Cardiac muscle cell (in vitro differentiated cells and primary cell): ENCODE results near the gene MGAT5. TPM values are rescaled to one million over a fixed set of nuclear protein-coding genes. Genes with fewer than 3 reads are reported as not detected.

ENCODE experiments used
- DNase-seq, 2 donors: peaks; one replicate each; pipeline versions ENCODE4 v3.0.0 to v3.0.0-alpha.2; 2010 to 2017; ENCODE audit warnings: low read depth in 1 of 2, low spot score in 1 of 2
- H3K27ac ChIP-seq: fragments of 200-600 bp; sonication (generic); 2 replicates; pipeline ENCODE4 v1.5.1; 2016
- H3K27me3 ChIP-seq: fragments of 200-600 bp; sonication (generic); 2 replicates; pipeline ENCODE4 v1.6.0; 2016; ENCODE audit warnings: control low read depth
- H3K36me3 ChIP-seq: fragments of 200-600 bp; sonication (generic); 2 replicates; pipeline ENCODE4 v1.5.1; 2016; ENCODE audit warnings: control low read depth
- H3K4me1 ChIP-seq: fragments of 200-600 bp; sonication (generic); 2 replicates; pipeline ENCODE4 v1.8.1; 2017; ENCODE audit warnings: low read depth, mild to moderate bottlenecking, mixed run types
- H3K4me3 ChIP-seq: fragments of 200-600 bp; sonication (generic); 2 replicates; pipeline ENCODE4 v1.5.1; 2016; ENCODE audit warnings: mild to moderate bottlenecking
- H3K9me3 ChIP-seq: fragments of 200-600 bp; sonication (generic); 2 replicates; pipeline ENCODE4 v1.5.1; 2017; ENCODE audit warnings: low read depth, mild to moderate bottlenecking, control low read depth
- polyA plus RNA-seq: library from polyadenylated mRNA; unstranded; fragments of >200 nt; fragmentation: Nextera tagmentation; extraction: Ambion mirVana; gene quantifications from 2 replicates; pipeline ENCODE4 v1.2.1, GENCODE V29; 2016
- total RNA-seq: library from RNA; depleted of rRNA; stranded (reverse); fragments of >200 nt; gene quantifications from 2 replicates; pipeline ENCODE4 v1.2.3, GENCODE V29; 2016
- TF ChIP-seq, protein P1 (sequence below): IDR thresholded peaks from 2 replicates; pipeline ENCODE4 v1.5.1; 2012; ENCODE audit warnings: low read depth, mild to moderate bottlenecking, low read length

The MGAT5 gene
- total and polyA plus RNA-seq, 2 experiments from 2014 or later = 12.5 to 66.8 TPM

DNA sequence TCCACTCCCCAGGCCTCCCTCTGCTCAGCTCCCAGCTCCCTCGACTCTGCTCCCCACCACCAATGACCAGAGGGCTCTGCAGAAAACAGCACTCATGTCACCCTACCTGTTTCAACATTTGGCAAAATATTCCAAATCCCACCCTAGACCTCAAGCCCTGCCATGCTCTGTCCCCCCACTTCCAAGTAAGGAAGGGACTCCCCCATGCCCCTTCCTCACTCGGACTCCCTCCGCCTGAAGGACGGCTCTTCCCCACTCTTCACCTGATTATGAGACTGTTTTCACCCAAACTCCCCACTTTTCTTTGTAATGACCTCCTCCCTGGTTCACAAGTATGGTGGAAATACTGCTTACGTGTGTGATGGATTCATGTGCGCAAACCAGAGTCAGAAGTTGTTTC is 208.4 kb downstream of the MGAT5 start:
- Histone ChIP-seq H3K9me3 (no peaks in the 10 kb centered on the region), H3K27ac (no peak overlapping the region), H3K4me3 (no peak overlapping the region), H3K4me1 (peaks cover 35% of the 10 kb centered on the region), H3K36me3 (peaks cover 3% of the 10 kb centered on the region), H3K27me3 (no peaks in the 10 kb centered on the region)
- DNase-seq = no peak
- TF ChIP-seq, protein P1, sequence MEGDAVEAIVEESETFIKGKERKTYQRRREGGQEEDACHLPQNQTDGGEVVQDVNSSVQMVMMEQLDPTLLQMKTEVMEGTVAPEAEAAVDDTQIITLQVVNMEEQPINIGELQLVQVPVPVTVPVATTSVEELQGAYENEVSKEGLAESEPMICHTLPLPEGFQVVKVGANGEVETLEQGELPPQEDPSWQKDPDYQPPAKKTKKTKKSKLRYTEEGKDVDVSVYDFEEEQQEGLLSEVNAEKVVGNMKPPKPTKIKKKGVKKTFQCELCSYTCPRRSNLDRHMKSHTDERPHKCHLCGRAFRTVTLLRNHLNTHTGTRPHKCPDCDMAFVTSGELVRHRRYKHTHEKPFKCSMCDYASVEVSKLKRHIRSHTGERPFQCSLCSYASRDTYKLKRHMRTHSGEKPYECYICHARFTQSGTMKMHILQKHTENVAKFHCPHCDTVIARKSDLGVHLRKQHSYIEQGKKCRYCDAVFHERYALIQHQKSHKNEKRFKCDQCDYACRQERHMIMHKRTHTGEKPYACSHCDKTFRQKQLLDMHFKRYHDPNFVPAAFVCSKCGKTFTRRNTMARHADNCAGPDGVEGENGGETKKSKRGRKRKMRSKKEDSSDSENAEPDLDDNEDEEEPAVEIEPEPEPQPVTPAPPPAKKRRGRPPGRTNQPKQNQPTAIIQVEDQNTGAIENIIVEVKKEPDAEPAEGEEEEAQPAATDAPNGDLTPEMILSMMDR = no peak

DNA sequence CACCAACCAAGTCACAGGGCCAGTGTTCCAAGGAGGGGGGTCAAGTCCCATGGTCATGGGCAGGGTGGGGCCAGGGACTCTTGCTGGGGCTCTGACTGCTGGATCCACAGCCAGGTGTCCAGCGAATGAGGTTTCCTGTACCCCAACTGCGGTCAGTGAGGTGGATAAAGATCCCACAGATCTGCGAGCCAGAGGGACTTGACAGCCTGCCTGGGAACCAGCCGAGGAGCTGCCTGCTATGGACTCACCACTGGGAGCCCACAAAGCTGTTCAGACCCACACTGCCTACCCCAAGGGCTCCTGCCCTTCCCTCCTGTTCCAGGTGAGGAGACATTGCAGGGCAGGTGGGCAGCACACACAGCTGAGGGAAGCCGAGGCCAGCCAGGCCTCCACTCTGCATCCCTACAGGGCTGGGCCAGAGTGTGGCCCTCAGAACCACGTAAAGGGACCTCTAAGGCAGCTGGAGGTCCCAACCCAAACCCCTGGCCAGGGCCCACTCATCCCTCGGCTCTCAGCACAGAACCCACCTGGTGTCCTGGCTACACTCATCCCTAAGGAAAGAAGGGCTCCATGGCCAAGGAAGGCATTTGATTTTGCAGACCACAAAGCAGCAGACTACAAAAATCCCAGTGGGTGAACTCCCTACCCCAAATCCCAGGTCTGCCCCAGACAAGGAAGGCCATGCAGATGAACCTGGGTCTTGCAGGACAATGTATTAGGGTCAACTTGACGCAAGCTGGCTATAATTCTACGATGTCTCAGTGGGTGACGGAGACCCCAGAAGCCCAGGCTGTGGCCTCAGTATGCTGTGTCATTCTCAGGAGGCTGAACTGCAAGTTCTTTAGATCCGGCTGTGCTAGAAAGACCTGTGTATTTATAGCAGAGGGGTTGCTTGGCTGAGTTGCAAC is 209.2 kb downstream of the MGAT5 start:
- TF ChIP-seq, protein P1 = no peak
- no peaks in the 10 kb centered on the region for H3K36me3 ChIP-seq
- no peaks in the 10 kb centered on the region for H3K27me3 ChIP-seq
- H3K27ac ChIP-seq = peak overlapping the region; percentile 20
- peaks cover 35% of the 10 kb centered on the region for H3K4me1 ChIP-seq
- H3K4me3 ChIP-seq = no peak overlapping the region
- no peaks in the 10 kb centered on the region for H3K9me3 ChIP-seq
- no peak for DNase-seq

DNA sequence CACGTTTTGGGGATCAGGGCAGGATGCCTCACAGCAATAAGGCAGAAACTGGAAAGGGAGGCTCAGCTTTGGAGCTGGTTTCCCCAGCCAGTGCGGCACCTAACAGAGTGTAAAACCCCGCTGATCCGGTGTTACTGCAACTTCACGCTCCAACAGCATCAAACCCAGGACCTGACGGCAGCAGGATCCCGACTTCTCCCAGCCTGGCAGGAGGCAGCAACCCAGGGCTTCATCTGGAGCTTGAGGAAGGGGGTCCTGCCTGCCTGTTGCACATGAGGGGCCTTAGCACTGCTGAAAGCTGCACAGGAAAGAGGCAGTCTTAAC is 209.8 kb downstream of the MGAT5 start:
- DNase-seq = no peak
- no peak overlapping the region for H3K27ac ChIP-seq
- H3K27me3 ChIP-seq = no peaks in the 10 kb centered on the region
- TF ChIP-seq, protein P1 = no peak
- no peaks in the 10 kb centered on the region for H3K9me3 ChIP-seq
- peaks cover 35% of the 10 kb centered on the region for H3K4me1 ChIP-seq
- H3K36me3 ChIP-seq = no peaks in the 10 kb centered on the region
- H3K4me3 ChIP-seq = no peak overlapping the region

DNA sequence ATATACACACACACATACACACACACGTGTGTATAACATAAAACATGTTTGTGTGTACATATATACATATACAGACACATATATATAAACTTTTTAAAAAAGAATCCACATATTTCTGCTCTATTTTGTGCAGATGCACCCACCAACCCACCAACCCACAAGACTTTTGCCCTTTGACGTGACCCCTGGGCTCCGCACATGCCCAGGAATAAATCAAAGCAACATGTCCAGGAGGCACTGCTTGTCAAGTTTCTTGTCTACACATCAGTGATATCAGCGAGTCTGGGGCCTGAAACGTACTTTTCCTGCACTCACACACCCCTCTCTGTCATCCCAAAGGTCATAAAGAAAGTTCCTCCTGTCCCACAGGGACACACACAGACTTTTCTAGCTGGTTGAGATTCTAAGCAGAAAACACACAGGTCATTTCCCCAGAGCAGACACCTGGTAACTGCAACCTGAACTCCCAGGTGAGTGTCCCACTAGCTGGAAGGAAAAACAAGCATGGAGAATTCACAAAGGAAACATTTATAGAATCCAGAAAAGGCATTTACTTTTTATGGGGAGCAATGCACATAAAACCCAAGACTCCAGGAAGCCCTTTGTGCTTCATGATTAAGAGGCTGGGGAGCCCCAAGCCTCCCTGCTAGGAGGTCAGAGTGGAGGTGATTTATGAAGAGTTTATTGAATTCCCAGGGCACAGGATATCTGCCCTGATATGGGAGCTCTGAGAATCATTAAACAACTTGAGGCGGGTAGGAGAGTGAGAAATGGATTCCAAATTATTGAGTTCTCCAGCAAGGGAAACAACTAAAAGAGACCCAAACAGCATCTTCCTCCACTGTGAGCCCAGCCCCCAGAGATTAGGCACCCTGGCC is 211.6 kb downstream of the MGAT5 start:
- Histone ChIP-seq H3K27me3 (no peaks in the 10 kb centered on the region), H3K36me3 (no peaks in the 10 kb centered on the region), H3K4me3 (no peak overlapping the region), H3K4me1 (peaks cover 35% of the 10 kb centered on the region), H3K27ac (no peak overlapping the region), H3K9me3 (no peaks in the 10 kb centered on the region)
- DNase-seq = no peak
- TF ChIP-seq, protein P1 = no peak

DNA sequence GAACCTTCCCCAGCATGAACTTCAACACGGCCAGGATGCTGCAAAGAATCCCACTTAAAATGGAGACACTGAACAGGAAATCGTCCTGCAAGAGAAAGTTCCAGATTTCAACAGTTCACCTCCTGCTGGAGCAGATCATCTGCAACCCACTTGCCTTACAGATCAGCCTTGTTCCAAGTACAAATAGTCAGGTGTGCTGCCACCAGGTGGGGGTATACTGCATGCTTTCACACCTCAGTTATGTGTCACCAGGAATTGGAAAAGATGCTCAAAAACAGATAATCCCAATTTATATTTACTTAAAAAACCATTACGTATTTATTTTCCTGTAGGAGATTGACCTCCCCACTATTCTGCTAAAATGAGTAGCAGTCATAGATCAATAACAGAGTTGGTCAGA is 212.3 kb downstream of the MGAT5 start:
- Histone ChIP-seq H3K4me1 (peaks cover 30% of the 10 kb centered on the region), H3K27ac (no peak overlapping the region), H3K9me3 (no peaks in the 10 kb centered on the region), H3K36me3 (no peaks in the 10 kb centered on the region), H3K27me3 (no peaks in the 10 kb centered on the region), H3K4me3 (no peak overlapping the region)
- TF ChIP-seq, protein P1 = no peak
- DNase-seq = peak; percentile 3 to 59
